ENCODE measurements around the gene PXT1. TPM values are rescaled to one million over a fixed set of nuclear protein-coding genes. Genes with fewer than 3 reads are reported as not detected.
A peak's percentile ranks its signal among the peaks of the same experiment; 100 is the strongest.

PXT1 gene, protein sequence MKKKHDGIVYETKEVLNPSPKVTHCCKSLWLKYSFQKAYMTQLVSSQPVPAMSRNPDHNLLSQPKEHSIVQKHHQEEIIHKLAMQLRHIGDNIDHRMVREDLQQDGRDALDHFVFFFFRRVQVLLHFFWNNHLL
- not detected in 2 replicates for total RNA-seq
- not detected in 2 replicates for polyA plus RNA-seq

DNA sequence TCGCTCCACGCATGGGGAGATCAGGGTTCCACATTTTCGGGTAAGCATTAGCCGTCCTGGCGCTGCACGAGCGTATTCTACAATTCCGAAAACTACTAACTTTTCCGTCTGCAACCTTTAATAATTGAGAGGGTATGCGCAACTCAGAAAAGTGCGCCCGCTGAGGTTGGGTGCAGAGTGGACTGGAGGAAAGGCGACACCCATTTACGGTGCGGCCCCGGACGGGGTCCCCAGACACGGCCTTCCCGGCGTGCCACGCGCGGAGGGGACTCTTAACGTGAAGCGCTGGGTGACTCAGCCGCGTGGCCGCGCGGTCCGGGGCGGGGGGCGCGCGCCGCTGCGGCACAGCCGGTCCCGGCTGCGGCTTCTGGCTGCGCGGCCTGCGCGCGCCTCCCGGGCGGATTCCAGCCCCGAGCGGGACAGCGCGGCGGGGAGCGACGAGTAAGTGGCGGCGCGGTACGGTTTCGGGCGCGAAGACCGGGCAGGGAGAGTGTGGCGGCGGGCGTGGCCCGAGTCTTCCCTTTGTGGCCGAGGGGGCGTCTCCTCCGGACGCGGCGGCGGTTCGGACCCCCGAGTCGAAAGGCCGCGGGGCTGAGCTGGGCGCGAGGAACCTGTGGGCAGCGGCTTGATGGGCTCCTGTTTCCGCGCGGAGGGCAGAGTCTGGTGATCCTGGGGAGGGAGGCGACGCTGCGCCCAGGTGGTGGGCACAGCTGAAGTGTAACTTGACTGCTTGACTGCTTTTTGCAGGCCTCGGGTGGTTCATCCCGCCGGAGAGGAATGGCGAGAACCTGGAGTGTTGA is at the start of gene PXT1, which contains the start of gene KCTD20:
TSS of gene PXT1 (minus strand) at position 184 of the 800 bp plus-strand sequence. CDS start 16,772 bp downstream, outside the sequence.
TSS of gene KCTD20 (plus strand) at position 330 of the 800 bp plus-strand sequence. CDS start 27,098 bp downstream, outside the sequence.
- Histone ChIP-seq H3K27me3 (no peaks in the 10 kb centered on the region), H3K9me3 (ENCODE audit: low read depth) (no peaks in the 10 kb centered on the region), H3K36me3 (replicated peaks; ENCODE audit: insufficient read depth, low read depth) (no peaks in the 10 kb centered on the region), H3K4me3 (peak within 1 kb of the TSS; percentile 90), H2AFZ (peak within 1 kb of the TSS; percentile 95), H3K79me2 (peaks cover 48% of the 10 kb centered on the region), H3K9me2 (replicated peaks; ENCODE audit: insufficient read depth) (no peaks in the 10 kb centered on the region), H3K4me1 (ENCODE audit: insufficient read depth) (peaks cover 31% of the 10 kb centered on the region), H3K27ac (peak within 1 kb of the TSS; percentile 99), H4K20me1 (ENCODE audit: insufficient read depth, poor library complexity, severe bottlenecking) (no peaks in the 10 kb centered on the region), H3K4me2 (peak within 1 kb of the TSS; percentile 72)
- DNase-seq (ENCODE audit: low spot score), result peak; percentile 96
- 1% methylated on average over 83 of the region's 91 CpGs for WGBS (ENCODE audit: low lambda C conversion rate, missing lambda C conversion rate)
- TF ChIP-seq EZH2phosphoT487 (IDR thresholded peaks at IDR 0.05; ENCODE audit: low read depth, severe bottlenecking, unreplicated experiment), result no peak
- TF ChIP-seq, protein P1, sequence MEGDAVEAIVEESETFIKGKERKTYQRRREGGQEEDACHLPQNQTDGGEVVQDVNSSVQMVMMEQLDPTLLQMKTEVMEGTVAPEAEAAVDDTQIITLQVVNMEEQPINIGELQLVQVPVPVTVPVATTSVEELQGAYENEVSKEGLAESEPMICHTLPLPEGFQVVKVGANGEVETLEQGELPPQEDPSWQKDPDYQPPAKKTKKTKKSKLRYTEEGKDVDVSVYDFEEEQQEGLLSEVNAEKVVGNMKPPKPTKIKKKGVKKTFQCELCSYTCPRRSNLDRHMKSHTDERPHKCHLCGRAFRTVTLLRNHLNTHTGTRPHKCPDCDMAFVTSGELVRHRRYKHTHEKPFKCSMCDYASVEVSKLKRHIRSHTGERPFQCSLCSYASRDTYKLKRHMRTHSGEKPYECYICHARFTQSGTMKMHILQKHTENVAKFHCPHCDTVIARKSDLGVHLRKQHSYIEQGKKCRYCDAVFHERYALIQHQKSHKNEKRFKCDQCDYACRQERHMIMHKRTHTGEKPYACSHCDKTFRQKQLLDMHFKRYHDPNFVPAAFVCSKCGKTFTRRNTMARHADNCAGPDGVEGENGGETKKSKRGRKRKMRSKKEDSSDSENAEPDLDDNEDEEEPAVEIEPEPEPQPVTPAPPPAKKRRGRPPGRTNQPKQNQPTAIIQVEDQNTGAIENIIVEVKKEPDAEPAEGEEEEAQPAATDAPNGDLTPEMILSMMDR (IDR thresholded peaks at IDR 0.05; ENCODE audit: poor library complexity), result no peak
- no peak for TF ChIP-seq EZH2 (IDR thresholded peaks at IDR 0.05; ENCODE audit: borderline replicate concordance)

DNA sequence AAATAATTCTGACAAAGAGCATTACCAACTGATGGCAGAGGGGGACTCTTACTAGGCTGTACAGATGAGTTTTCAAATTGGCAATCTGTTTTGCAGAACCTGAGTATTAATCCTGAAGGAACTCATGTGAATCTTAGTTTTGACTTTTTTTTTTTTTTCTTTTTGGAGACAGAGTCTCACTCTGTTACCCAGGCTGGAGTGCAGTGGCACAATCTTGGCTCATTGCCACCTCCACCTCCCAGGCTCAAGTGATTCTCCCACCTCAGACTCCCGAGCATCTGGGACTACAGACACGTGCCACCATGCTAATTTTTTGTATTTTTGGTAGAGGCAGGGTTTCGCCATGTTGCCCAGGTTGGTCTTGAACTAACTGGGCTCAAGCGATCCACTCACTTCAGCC is 49.4 kb upstream of the PXT1 start:
- no peaks in the 10 kb centered on the region for H3K9me3 ChIP-seq (ENCODE audit: low read depth)
- H3K4me3 ChIP-seq, result no peak overlapping the region
- H3K27ac ChIP-seq, result no peak overlapping the region
- H3K4me2 ChIP-seq, result no peak overlapping the region
- no peaks in the 10 kb centered on the region for H3K4me1 ChIP-seq (ENCODE audit: insufficient read depth)
- DNase-seq (ENCODE audit: low spot score), result no peak
- no peaks in the 10 kb centered on the region for H3K79me2 ChIP-seq
- WGBS (ENCODE audit: low lambda C conversion rate, missing lambda C conversion rate), result 94% methylated on average over 4 of the region's 4 CpGs
- H3K36me3 ChIP-seq (replicated peaks; ENCODE audit: insufficient read depth, low read depth), result peaks cover 4% of the 10 kb centered on the region
- no peak overlapping the region for H2AFZ ChIP-seq
- TF ChIP-seq EZH2phosphoT487 (IDR thresholded peaks at IDR 0.05; ENCODE audit: low read depth, severe bottlenecking, unreplicated experiment) (no peak), EZH2 (IDR thresholded peaks at IDR 0.05; ENCODE audit: borderline replicate concordance) (no peak)
- TF ChIP-seq, protein P1 (IDR thresholded peaks at IDR 0.05; ENCODE audit: poor library complexity), result no peak
- H4K20me1 ChIP-seq (ENCODE audit: insufficient read depth, poor library complexity, severe bottlenecking), result no peaks in the 10 kb centered on the region
- no peaks in the 10 kb centered on the region for H3K27me3 ChIP-seq
- no peaks in the 10 kb centered on the region for H3K9me2 ChIP-seq (replicated peaks; ENCODE audit: insufficient read depth)

DNA sequence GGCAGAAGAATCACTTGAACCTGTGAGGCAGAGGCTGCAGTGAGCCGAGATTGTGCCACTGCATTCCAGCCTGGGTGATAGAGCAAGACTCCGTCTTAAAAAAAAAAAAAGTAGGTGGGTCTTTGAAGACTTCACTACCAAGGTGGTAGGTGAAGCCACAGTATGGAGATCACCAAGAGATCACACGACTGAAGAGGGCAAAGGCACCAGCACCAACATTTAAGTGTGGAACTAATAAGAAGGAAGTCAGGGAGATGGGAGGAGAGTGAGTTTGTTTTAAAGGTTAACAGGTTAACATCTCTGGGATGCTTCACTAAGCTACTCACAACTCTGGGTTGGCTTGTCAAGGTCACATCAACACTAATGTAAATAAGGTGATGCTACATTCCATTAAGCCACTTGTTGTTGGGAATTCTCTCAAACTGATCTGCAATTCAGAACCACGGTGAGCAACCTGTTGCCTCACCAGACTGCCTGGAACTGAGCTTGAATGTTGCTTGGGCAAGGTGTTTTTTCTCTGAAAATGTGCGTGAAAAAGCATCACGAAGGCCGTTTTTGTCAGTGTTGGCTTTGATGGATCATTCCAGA is 48.8 kb upstream of the PXT1 start:
- Histone ChIP-seq H2AFZ (no peak overlapping the region), H3K27ac (no peak overlapping the region), H4K20me1 (ENCODE audit: insufficient read depth, poor library complexity, severe bottlenecking) (no peaks in the 10 kb centered on the region), H3K4me1 (ENCODE audit: insufficient read depth) (no peaks in the 10 kb centered on the region), H3K79me2 (no peaks in the 10 kb centered on the region), H3K36me3 (replicated peaks; ENCODE audit: insufficient read depth, low read depth) (peaks cover 3% of the 10 kb centered on the region), H3K4me2 (no peak overlapping the region), H3K9me2 (replicated peaks; ENCODE audit: insufficient read depth) (no peaks in the 10 kb centered on the region), H3K9me3 (ENCODE audit: low read depth) (no peaks in the 10 kb centered on the region), H3K4me3 (no peak overlapping the region), H3K27me3 (no peaks in the 10 kb centered on the region)
- DNase-seq (ENCODE audit: low spot score), result no peak
- WGBS (ENCODE audit: low lambda C conversion rate, missing lambda C conversion rate), result 94% methylated on average over 7 of the region's 7 CpGs
- no peak for TF ChIP-seq EZH2 (IDR thresholded peaks at IDR 0.05; ENCODE audit: borderline replicate concordance)
- TF ChIP-seq, protein P1 (IDR thresholded peaks at IDR 0.05; ENCODE audit: poor library complexity), result no peak
- no peak for TF ChIP-seq EZH2phosphoT487 (IDR thresholded peaks at IDR 0.05; ENCODE audit: low read depth, severe bottlenecking, unreplicated experiment)
